Dedifferentiated amniotic fluid mesenchymal stem cell (primary cell): ENCODE data around the gene TTC39A.

Source experiments
- DNase-seq: peaks from one replicate; pipeline ENCODE4 v3.0.0-alpha.2; 2016; ENCODE audit errors: extremely low spot score

TTC39A gene

GRCh38 chr1:51297401-51298321, 32.7 kb downstream of the TTC39A start:
- DNase-seq, result no peak

GRCh38 chr1:51296383-51297357, 33.7 kb downstream of the TTC39A start:
- DNase-seq, result peak; percentile 76

GRCh38 chr1:51295926-51296325, 34.4 kb downstream of the TTC39A start:
- no peak for DNase-seq

GRCh38 chr1:51294566-51295184, 35.7 kb downstream of the TTC39A start:
- DNase-seq, result no peak

- no peak for DNase-seq
These were observed 36.4 kb downstream of the TTC39A start for GRCh38 chr1:51293898-51294515.

- no peak for DNase-seq
These were observed 39.9 kb downstream of the TTC39A start for GRCh38 chr1:51290489-51290847.

- DNase-seq, result no peak
These were observed 40.5 kb downstream of the TTC39A start for GRCh38 chr1:51289676-51290488.

GRCh38 chr1:51288578-51288977, 41.8 kb downstream of the TTC39A start:
- no peak for DNase-seq

- no peak for DNase-seq
These were observed 42.4 kb downstream of the TTC39A start for GRCh38 chr1:51287966-51288365.

GRCh38 chr1:51285055-51285454, 45.3 kb downstream of the TTC39A start:
- no peak for DNase-seq

GRCh38 chr1:51284487-51284954, 45.8 kb downstream of the TTC39A start:
- no peak for DNase-seq

GRCh38 chr1:51283979-51284378, 46.4 kb downstream of the TTC39A start:
- DNase-seq, result no peak

GRCh38 chr1:51282605-51283004, 47.8 kb downstream of the TTC39A start:
- DNase-seq, result no peak

GRCh38 chr1:51281807-51282206, 48.6 kb downstream of the TTC39A start:
- DNase-seq, result no peak

GRCh38 chr1:51280321-51280978, 49.9 kb downstream of the TTC39A start:
- no peak for DNase-seq

- no peak for DNase-seq
These were observed 54.1 kb downstream of the TTC39A start for GRCh38 chr1:51276286-51276685.

GRCh38 chr1:51274676-51275075, 55.7 kb downstream of the TTC39A start:
- no peak for DNase-seq

- DNase-seq, result no peak
These were observed 57.4 kb downstream of the TTC39A start for GRCh38 chr1:51272916-51273315.

GRCh38 chr1:51270751-51271150, 59.6 kb downstream of the TTC39A start:
- no peak for DNase-seq

GRCh38 chr1:51268634-51269033, 61.7 kb downstream of the TTC39A start:
- DNase-seq, result no peak
